CD4-positive, alpha-beta T cell treated with Interferon alpha-2 for 1 hour (primary cell): ENCODE measurements around the gene MMS22L.

ENCODE experiments used
- DNase-seq, 2 donors: peaks; one replicate each; pipeline ENCODE4 v3.0.0-alpha.2; 2020 to 2022

The MMS22L gene

DNA sequence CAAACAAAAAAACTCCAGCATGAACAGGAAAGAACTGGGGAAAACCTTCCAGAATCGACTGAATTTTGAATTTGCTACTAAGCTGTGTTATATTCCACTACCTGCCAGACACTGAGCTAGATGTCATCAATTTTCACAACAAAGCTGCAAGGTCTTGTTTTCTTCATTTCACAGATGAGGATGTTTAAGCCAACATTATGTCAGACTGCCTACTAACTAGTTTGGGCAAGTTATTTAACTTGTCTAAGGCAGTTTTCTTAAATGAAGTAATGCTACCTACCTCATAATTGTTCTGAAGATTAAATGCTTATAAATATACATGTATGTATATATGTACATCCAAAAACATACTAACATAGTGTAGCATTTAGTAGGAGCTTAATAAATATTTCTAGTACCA is 144.4 kb downstream of the MMS22L start:
- DNase-seq = no peak

DNA sequence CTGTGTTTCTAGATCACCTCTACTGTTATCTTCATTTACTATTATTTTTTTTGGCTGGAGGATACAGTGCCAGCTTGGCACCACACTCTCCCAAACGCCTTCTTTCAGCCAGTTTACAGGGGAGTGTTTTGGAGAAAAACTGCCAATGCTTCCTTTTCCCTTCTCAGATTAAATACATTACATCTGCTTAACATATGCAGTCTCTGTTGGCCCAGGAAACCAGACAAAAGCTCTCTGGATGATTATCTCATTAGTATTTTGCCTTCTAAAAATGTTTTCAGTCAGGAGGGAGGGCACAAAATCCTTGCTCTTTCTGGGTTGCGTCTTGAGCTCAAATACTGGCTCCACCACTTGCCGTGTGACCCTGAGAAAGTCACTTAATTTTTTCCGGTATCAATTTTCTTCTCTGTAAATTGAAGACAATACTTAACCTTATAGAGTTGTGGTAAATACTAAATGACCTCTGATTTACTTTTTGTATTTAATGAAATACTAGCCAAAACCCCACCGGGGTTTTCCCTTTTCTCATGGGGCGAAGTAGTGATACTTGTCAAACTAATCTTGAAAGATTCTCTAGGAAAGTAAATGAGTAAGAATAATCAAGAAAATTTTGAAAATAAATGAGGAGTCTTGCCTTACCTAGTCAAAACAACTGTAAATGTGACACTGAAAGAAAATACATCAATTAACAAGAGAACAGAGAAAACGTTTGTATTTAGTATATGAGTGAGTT is 146.2 kb downstream of the MMS22L start:
- DNase-seq = no peak

DNA sequence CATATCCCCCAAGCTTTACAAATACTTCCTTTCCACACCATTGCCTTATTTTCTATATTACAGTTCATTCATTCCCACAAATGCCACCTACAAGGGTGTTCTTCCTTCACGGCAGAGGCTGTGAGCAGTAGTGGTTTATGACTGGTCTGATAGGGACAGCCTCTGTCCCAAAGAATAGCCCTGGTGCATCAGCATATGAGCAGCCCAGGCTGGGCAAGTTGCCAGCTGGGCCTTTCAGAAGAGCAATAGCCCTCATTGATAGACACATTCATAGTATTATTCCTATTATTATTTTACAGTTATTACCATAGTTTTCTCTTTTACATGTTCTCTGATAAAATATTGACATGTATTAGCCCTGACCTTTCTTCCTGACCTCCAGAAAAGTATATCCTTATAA is 149.9 kb downstream of the MMS22L start:
- no peak for DNase-seq

DNA sequence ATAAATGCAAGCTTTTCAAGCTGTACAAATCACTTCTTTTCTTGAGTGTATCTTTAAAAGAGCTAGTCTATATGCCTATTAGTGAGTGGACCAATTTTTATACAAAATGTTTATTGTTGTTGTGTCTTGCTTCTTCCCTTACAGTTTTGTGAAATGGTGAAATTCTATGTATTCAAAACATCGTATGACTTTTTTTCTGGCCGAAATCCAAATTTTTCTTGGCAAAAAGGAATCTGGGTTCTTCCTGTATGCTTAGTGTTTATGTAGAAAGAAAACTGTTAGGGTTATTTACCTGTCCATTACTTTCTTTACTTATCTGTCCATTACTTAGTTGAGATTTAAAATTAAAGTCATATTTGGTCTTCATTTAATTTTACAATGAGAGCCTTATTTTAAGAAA is 153.9 kb downstream of the MMS22L start:
- DNase-seq = no peak

DNA sequence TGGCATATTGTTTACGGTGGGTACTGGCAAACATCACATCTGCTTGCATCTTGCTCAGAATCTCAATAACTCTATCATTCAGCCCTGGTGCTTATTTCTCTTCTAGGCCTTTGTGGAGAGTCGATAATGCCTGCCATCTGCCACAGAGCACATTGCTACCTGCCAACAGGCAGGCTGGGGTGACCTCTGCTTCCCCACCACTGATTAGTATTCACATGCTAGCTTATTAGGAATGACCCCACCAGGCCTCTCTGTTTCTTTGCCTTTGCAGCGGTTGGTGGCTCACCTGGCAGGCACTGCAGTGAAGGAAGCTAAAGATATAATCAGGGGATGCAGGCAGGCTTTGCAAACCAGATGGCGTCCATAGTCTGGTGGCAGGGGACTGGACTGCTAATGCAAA is 154.5 kb downstream of the MMS22L start:
- DNase-seq = no peak

DNA sequence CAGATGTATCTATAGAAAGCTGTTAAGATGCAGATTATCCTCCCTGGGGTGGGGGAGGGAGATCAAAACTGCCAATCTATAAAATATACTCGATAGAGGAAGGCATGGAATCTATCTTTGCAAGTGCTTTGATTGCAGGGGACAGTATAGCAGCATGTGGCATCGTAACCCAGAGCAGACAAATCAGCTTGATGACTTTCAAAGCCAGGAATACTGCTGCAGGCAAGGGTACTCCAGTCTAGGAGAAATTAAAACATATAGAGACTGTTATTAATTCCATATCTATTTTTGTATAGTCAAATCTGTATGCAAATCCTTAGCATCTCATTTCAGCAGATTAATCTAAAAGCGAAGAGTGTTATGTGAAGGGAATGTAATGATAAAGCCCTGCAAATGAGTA is 159.4 kb downstream of the MMS22L start:
- DNase-seq = no peak

DNA sequence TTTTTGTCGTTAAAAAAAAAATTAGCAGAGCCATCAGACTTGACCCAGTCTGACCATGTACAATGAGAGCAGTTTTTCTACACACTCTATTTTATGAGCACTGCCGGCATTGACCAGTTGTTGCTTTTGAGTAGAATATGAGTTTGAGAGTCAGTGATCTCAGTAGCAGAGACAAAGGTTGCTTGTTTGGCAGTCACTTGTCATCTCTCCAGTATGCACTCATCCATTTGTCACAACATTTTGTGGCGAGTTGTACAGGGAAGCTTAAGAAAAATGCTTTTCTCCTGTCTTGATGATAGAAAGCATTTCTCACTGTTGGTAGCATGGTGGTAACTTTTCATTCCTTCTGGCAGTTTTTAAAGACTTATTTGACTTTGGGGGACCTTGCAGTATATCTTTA is 159.9 kb downstream of the MMS22L start:
- DNase-seq = no peak

DNA sequence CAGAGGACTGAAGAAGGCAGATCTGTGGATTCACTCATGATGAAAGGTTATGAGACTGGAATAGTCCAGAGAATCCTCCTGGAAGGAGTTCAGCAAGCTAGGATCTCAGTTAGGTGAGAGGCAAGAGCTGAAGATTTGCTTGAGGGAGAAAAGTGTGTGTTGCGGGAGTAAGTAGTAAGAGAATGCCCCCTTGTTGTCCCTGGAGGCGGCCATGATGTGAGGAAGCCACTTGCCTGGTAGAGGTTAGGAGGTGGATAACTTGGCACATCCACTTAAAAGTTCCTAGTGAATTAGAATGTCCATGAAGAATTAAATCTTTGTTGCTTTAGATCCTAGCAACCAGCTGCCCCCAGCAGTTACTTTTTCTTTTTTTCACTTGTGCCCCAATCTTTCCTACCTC is 162.5 kb downstream of the MMS22L start:
- no peak for DNase-seq

DNA sequence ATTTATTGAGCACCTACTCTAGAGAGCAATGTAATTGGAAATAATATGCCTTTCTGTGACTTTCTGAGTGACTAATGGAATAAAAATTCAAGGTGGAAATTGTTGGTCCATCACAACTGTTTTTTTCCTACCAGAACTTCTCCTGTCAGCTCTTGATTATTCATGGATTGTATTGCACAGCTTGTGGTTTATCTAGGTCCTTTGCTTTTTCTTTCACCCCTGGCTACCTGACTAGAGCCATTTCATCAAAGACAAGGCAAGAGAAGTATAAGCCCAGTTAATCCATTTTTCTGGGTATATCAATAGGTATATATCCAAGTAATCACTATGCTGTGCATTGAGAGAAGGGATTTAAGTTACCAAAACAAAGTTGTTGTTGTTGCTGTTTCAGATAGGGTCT is 168.4 kb downstream of the MMS22L start:
- DNase-seq = no peak

DNA sequence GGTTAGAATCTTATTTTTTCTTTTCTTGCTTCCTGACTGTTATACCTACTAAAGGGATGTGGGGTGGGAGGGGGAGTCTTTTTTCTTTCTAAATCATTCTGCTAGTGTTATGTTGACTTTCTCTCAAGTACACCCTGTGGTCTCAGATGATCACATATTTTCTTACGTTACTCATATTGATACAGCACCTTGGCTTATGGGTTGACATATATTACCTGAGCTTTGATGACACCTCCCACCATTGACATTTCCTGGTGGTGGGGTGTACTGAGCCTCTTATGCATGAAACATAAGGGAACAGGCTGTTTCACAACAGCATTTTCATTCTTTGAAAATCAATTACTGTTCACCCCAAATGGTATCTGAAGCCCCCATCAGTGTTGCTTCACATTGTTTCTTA is 169.8 kb downstream of the MMS22L start:
- DNase-seq = no peak

DNA sequence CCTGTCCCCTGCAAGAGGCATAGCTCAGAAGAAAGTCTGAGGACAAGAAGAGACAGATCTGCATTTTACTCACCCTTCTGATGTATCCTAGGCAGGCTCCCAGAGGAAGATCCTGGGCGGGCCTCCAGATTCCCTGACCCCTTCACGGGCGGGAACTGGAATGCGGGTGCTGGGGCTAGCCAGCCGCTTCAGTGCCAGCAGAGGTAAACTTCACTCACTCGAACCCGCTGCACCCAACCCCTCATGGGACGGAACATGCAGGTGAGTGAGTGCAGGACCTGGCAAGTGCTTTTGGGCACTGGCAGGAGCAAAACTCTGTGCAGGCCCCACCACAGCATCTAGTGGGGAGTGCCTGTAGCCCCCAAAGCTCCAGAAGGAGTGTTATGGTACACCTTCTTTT is 171.8 kb downstream of the MMS22L start:
- no peak for DNase-seq

DNA sequence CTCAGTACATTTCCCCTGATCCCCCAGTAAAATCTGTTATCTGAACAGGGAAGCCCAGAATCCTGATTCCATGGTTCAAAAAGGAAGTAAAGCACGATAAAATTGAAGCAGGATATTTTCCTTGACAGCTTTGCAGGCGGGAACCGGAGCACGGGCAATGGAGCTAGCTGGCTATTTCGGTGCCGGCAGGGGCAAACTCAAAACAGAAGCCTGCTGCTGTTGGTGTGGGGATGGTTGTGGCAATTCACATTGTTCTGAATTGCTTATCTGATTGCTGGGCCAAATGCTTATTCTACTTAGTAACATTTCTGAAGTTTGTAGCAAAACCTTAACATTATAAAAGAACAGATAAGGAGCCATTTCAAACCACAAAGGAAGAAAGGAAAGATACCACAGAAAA is 172.4 kb downstream of the MMS22L start:
- no peak for DNase-seq

DNA sequence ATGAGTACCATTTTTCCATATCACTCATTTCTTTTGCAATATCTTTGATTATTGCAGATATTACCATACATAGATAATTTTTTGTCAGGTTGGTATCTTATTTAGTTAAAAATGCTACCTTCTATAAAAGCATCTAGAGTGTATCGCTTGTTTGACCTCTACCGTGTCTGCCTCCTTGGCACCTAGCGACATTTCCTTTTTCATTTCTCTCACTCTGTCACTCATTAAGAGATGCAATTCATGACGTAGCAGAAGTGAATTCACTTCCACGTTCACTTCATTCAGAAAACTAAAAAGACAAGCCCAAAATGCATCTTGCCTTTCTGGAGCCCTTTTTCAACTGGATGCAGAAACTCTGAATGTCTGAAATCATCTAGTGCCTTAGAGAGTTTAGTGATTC is 172.9 kb downstream of the MMS22L start:
- DNase-seq = no peak

DNA sequence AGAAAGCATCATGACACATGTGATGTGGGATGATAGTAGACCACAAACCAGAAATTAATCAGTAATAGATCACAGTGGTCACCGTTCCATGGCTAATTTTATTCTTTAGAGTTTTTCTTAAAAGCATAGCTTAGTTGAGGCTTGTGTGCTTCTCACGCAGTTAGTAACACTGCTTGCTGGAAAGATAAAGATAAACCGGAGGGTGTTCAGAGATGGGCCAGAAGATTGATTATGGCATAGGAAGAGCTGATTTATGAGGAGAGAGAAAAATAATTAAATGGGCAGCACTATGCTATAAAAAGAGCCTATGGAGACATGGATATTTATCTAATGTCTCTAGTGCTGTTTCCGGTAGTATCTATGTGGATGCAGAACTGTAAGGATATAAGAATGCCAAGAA is 173.6 kb downstream of the MMS22L start:
- DNase-seq = no peak

DNA sequence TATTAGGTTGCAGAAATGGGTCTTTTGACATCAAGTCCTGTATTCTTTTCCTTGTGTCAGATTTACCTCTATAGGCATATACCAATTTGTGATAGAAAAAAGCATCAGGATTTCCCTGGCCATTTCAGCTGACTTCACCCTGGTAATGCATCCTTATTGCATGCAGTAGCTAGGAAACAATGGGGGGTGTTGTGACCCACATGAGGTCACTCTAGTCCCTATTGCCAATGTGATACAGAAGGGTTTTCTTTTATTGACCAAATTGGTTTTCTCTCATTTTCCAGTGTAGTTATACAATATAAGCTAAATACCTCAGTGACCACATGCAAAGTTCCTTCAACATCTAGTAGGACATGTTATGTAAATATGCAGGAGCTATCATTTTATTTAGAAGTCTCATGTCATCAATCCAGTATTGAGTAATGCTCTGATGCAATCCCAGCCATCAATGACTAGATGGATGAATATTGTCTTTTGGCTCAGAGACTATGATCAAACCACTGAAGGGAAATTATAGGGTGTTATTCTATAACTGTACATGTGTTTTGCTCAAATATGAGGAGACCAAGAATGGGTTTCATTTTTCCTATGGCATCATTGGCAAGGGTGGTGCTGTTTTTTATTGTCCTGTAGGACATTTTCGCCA is 180.7 kb downstream of the MMS22L start:
- no peak for DNase-seq

DNA sequence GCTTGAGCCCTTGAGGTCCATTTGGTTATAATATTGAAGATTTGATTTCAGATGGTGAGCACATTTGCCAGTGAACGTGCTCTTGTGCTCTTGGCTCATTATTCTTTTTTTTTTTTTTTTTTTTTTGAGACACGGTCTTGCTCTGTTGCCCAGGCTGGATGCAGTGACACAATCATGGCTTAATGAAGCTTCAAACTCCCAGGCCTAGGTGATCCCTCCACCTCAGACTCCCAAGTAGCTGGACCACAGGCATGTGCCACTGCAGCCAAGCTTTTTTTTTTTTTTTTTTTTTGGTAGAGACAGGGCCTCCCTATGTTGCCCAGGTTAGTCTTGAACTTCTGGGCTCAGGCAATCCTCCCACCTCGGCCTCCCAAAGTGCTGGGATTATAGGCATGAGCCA is 182.3 kb downstream of the MMS22L start:
- DNase-seq = no peak

DNA sequence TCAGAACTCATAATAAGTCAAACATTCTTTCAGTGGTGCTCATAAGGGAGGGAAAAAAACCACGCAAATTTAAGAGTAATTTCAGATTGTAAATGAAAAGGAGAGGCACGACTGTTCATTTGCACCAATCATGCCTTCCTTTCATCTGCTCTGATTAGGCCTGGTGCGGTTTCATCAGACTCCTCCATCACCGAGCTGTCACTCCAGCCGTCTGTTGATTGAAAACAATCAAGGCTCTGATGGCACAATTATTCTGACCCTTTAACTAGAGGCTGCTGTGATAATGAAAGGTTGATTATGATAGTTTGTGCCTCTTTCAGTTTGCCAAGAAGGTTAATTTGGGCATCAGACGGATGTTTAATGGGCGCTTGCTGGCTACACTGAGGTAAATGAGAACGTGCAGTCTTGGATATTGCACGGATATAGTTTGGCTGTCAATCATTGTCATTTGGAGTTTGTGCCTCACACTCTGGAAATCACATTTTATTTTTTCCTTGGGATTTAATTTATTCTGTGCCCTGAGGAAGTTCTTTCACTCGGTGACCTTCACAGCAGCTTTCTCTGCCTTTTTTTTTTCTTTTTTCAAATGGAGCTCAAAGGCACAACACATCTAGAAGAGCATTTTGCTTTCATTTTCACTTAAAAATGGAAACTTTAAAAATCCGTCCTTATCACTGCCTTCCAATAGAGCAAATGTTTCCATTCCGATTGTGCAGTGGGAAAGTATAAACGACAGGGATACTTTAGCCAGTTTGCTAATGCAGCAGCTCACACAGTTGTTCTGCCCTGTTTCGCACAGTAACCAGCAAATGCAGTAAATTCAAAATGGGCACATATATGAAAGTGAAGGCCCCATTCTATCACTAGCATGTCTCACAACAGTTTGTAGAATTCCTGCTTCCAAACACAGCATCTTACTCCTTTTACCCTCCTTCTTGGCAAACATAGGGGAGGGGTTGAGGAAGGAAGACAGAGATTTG is 185.7 kb downstream of the MMS22L start:
- DNase-seq = no peak

DNA sequence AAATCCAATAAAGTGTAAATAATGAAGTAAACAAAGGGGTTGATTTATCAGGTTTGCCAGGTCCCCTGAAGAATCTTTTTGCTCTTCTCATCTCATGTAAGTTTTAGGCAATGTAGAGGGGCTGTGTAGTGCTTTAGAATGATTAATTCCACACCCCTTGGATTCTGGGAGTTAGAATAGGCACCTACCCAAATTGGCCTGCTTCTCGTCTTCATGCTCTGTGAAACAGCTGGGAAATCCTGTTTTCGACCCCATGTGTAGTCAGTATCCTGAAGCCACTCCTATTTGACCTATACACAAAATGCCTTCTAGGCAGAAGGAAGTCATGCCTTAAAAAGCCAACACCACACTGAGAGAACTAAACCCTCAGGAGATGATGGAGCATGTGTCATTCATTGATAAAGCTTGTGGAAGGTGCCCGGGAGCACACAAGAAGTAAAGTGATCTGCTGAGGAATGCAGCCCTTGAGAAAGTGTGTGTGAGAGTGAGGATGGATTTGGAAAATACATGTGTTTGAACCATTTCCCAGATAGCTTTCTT is 187.6 kb downstream of the MMS22L start:
- no peak for DNase-seq

DNA sequence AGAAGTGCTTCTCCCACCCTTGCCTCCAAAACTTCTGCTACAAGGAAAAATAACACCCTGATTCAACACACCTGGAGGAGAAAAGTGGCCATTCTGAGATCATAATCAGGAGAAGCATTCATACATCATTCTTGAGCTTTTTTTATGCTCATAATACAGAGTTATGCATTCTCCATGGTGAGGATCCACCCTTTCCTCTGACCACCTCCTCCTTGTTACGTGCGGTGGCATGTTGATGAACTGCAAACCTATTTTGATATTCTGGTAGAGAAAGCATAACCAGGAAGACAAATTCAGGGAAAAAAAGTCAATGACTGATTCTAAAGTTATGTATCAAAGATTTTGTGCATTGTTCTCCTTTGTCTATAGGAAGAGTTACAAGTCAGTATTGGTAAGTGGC is 188.6 kb downstream of the MMS22L start:
- no peak for DNase-seq

DNA sequence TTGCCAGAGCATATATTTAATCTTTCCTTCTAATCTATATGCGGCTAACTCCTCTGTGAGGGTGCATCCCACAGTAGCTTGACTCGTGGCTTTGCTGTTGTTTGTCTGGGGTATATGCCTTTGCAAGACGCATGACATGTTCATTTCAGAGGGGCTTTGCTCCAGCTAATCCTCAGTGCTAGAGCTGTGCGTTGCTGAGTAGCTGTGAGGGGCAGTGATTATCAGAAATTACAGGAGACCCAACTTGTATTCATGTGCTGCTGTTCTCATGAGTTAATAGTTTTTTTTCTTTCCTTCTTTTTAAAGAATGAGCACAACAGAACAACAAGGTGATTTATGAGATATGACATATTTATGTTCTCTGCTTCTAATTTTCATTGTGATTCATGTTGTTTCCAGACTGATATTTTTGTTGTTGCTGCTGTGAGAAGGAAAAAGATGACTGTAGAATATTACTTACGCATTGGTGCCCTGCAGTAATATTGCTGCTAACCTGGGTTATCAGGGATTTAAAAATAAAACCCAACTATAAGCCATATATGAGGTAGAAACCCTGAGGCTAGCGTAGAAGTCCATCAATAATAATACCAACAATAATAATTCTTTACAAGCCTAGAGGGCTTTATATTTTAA is 190.2 kb downstream of the MMS22L start:
- DNase-seq = no peak
